ENCODE results near the gene BIN2.
"Not testable (repeated sequence)": the region's sequence is repeated elsewhere in the genome, so short reads cannot be mapped to it uniquely, and the experiment has no call there.

The BIN2 gene

DNA sequence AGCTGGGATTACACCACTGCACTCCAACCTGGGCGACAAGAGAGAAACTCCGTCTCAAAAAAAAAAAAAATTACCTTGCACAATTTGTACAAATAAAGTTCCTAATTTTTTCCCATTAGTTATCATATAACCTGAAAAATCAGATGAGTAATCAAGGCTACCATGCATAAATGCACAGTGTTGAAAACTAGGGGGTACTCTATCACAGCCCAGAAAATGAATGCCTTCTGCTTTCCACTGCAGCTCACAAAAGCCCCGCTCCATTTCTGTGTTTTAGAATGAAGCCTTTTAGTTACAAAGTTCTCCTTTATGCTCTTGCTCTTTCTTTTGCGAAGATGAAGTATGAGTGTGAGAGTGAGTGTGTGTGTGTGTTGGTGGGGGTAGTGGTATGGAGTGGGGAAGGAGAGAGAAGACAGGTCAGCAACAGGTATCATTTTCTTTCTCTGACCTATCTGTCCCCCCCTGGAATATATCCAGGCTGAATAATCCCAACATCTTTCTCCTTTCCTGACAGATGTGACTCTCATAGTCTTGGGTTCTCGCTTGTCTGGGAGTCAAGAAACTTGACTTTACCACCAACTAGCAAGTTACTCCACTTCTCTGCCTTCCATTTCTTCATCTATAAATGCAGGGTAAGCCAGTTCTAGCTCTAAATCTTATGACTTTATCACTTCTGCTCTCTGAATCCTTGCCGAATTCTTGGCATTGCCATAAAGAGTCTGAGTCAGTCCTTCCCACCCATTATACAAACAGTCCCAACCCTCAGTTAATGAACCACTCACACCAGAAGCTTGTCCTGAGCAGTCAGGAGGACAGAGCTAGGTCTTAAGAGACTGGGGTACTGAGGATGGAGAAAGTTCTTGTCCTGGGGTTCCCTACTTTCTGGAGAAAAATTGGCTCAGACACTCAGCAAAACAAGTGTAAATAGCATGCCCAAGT, 16.1 kb downstream of the BIN2 start:
- no peak for DNase-seq (ENCODE audit: low spot score)

DNA sequence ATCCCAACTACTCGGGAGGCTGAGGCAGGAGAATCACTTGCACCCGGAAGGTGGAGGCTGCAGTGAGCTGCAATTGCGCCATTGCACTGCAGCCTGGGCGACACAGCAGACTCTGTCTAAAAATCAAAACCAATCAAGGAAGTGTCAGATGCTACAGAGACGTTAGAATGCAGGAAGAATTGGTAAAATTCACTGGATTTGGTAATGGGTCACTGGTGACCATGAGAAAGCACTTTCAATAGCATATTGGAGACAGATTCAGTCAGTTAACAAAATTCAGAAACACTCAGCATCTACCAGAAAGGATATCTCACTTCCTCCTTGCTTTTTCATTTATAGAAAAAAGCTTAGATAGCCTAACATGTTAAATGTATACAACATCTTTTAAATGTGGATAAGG, 17.5 kb downstream of the BIN2 start:
- no peak for DNase-seq (ENCODE audit: low spot score)

GRCh38 chr12:51300768-51301167, 23.2 kb downstream of the BIN2 start:
- not testable (repeated sequence) for DNase-seq (ENCODE audit: low spot score)

- DNase-seq (ENCODE audit: low spot score): no peak
These were observed 28.3 kb downstream of the BIN2 start for GRCh38 chr12:51295651-51296050.

- DNase-seq (ENCODE audit: low spot score): not testable (repeated sequence)
These were observed 29.9 kb downstream of the BIN2 start for GRCh38 chr12:51294097-51294496.

- no peak for DNase-seq (ENCODE audit: low spot score)
These were observed 30.3 kb downstream of the BIN2 start for GRCh38 chr12:51293696-51294095.

- not testable (repeated sequence) for DNase-seq (ENCODE audit: low spot score)
These were observed 32.1 kb downstream of the BIN2 start for GRCh38 chr12:51291603-51292513.

DNA sequence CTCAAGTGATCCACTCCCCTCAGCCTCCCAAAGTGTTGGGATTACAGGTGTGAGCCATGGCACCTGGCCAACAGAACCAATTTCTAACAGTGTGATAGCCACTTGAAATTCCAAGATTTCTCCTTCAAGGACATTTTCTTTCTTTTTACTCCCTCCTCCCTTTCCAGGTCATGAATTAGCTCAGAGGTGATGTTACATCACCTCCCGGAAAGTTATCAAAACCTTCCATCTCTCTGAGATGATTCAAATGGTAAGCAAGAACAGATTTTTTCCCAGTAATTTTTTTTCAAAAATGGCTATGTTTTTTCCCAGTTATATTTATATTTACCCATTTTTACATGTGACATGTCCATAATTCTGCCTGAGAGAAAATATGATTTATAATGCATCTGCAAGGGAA, 38.1 kb downstream of the BIN2 start:
- no peak for DNase-seq (ENCODE audit: low spot score)

DNA sequence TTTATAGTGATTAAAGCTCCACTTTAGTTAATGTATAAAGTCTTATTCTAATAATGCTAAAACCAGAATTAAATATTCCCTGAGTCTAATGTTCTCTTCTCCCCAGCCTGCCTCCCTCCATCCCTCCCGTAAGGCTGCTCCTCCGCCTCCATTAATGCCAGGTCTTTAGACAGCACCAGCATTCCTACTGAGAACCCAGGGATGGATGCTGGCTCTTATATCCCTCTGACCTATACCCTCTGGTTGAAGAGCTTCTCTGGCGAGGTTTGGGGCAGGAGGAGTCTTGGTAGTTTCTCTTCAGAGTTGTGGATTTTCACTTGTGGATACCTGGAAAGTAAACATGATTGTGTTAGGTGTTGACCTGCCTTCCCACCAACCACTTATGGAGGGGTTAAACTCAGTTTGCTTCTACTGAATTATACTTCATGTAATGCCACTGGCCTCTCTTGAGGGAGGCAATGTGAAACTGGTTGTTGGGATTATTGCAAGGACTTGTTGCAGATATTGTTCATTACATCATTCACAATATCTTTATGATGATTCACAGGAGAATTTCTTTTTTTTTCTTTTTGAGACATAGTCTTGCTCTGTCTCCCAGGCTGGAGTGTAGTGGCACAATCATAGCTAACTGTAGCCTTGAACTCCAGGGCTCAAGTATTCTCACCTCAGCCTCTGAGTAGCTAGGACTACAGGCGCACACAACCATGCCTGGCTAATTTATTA, 42.6 kb downstream of the BIN2 start:
- no peak for DNase-seq (ENCODE audit: low spot score)

GRCh38 chr12:51275088-51275487, 48.9 kb downstream of the BIN2 start:
- no peak for DNase-seq (ENCODE audit: low spot score)

- not testable (repeated sequence) for DNase-seq (ENCODE audit: low spot score)
These were observed 51.2 kb downstream of the BIN2 start for GRCh38 chr12:51272810-51273209.

- no peak for DNase-seq (ENCODE audit: low spot score)
These were observed 52.9 kb downstream of the BIN2 start for GRCh38 chr12:51270951-51271518.

DNA sequence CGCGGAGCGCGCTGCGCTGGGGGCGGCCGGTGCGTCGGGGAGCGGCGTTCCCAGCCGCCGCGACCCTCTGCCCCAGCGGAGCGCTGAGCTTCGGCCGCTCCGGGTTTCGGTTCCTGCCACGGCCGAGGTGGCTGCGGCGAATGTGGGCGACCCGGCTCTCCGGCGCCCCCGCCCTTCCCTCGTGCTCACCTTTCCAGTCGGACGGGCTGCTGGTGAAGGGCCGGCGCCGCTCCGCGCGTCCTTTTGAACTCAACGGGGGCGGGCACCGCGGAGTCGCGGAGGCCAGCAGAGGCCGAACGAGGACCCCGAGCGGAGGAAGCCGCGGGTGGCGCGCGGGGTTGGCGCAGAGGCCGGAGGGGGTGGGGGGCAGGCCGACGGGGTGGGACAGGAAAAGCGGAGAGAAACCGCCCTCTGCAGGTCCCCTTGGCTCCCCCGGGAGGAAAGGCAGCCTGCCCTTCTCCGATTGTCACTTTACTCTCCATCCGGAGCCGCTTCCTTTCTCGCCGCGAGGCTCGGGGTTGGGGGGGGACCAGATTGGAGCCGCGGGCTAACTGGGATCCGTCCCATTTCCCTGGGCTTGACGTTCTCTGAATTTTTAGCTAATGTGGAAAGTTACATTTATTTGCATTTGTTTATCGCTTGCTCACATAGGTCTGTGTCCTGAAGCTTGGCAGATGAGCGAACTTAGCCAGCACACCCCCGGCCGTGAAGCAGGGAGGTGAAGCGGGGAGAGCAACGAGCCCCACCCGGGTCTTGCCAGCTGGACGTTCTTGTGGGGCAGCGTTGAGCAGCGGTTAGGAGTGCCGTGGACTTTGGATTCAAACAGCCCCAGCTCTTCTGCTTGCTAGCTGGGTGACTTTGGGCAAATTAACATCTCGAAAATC, 53.7 kb downstream of the BIN2 start, which contains the start of gene SMAGP:
Gene SMAGP (minus strand): TSS at position 349 of the 884 bp plus-strand sequence. CDS start 1,137 bp downstream, outside the sequence.
- no peak for DNase-seq (ENCODE audit: low spot score)

DNA sequence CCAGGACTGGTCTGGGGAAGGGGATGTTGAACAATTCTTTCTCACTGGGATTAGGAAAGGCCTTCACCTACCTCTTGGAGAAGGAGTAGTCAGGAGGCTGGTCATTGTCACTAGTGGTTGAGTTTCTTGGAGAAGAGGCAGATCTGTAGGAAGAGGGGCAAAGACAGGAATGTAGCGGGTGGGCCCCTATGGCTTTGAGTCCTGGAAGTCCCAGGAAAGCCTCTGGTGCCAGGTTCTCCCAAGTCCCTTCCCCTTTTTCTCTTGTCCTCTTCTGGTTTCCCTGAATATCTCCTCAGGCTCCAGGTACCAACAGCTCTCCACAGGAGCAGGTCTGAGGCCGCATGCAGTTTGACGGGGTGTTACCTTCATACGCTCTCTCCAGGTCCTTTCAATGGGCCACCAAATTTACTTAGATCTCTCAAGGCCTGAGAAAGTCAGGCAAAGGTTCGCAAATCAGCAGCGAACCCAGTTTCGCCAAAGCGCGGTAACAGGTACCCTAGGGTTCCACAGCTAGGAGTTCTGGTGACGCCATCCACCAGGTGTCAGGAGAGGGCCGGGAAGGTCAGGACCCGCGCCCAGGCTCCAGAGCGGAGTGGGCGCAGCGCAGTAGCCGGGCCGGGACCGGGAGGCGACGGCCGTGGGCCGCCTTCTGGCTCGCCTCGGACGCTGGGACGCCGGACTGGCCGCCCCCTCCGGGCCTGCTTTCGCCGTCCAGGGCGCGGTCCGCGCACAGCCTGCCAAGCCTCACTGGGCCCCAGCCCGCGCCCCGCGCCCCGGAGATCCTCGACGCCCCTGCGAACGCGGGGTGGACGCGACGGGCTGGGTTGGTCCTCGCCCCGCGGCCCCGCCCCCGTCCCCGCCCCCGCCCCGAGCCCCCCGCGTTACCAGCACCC, 54.6 kb downstream of the BIN2 start:
- DNase-seq (ENCODE audit: low spot score): peak; percentile 28

DNA sequence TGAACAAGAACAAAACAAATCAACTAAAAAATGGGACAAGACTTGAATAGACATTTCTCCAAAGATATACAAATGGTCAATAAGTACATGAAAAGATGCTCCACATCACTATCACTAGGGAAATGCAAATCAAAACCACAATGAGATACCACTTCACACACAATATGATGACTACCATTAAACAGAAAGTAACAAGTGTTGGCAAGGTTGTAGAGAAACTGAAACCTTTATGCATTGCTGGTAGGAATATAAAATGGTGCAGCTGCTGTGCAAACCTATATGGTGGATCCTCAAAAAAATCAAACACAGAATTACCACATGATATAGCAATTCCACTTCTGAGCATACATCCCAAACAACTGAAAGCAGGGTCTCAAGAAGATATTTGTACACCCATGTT, 59.0 kb downstream of the BIN2 start:
- no peak for DNase-seq (ENCODE audit: low spot score)

- no peak for DNase-seq (ENCODE audit: low spot score)
These were observed 59.7 kb downstream of the BIN2 start for GRCh38 chr12:51264297-51264696.

DNA sequence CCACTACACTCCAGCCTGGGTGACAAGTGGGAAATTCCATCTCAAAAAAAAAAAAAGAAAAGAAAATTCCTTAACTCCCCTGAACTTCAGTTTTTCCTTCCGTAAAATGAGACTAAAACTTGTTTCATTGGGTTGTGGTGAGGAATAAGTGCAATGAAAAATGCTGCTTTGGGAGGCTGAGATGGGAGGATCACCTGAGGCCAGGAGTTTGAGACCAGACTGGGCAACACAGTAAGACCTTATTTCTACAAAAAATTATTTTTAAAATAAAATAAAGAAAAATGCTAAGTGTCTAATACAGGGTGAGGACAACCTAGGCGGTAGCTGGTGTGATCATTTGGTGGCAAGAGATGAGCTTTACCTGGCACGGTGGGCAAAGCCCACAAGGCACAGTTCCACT, 60.6 kb downstream of the BIN2 start:
- DNase-seq (ENCODE audit: low spot score): no peak

GRCh38 chr12:51262758-51263177, 61.2 kb downstream of the BIN2 start:
- no peak for DNase-seq (ENCODE audit: low spot score)

DNA sequence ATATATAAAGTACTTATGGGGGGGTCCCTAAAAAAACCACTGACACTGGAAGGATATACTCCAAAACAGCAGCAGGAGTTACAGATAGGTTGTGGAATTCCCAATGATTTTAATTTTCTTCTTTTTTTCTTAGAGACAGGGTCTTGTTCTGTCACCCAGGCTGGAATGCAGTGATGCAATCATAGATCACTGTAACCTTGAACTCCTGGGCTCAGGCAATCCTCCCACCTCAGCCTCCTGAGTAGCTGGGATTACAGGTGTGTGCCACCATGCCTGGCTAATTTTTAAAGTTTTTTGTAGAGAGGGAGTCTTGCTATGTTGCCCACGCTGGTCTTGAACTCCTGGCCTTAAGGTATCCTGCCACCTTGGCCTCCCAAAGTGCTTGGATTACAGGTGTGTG, 64.4 kb downstream of the BIN2 start:
- not testable (repeated sequence) for DNase-seq (ENCODE audit: low spot score)

DNA sequence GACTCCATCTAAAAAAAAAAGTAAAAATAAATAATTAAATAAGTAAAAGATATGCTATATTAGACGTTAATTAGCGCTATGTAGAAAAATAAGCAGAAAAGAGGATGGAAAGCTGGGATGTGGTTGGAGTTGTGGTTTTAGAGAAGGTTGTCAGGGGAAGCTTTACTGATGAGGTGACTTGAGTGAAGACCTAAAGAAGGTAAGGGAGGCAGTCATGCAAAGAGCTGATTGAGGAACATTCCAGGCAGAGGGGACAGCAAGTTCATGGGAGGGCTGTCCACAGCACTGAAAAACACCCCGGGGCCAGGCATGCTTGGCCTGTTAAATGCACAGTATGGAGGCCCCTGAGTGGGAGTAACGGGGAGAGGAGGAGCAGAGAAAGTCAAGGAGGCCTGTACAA, 69.4 kb downstream of the BIN2 start:
- DNase-seq (ENCODE audit: low spot score): no peak

All from hematopoietic multipotent progenitor cell treated with erythropoietin and hydrocortisone succinate and interleukin-3 and kit ligand, for 17 days (in vitro differentiated cells).